NCI-H2029 (cell line): ENCODE measurements around the gene INO80E.
"Not testable (repeated sequence)": the region's sequence is repeated elsewhere in the genome, so short reads cannot be mapped to it uniquely, and the experiment has no call there.

Experiments
- DNase-seq: peaks from one replicate; lab custom pipeline; 2025; lab: John Stamatoyannopoulos, UW

INO80E gene

GRCh38 chr16:29995911-29996765 lies at the start of gene INO80E:
TSS of gene INO80E (plus strand) at chr16:29996241. CDS start at chr16:29996311, 70 bp downstream.
- DNase-seq, result peak; percentile 93

- no peak for DNase-seq
Measured at GRCh38 chr16:29947897-29948296, 48.1 kb upstream of the INO80E start.

- no peak for DNase-seq
Measured at GRCh38 chr16:29950806-29951461, 45.1 kb upstream of the INO80E start.

- DNase-seq, result no peak
Measured at GRCh38 chr16:29951625-29952365, 44.2 kb upstream of the INO80E start.

GRCh38 chr16:29958756-29959155 lies 37.3 kb upstream of the INO80E start:
- DNase-seq, result no peak

GRCh38 chr16:29959293-29959692 lies 36.7 kb upstream of the INO80E start:
- DNase-seq, result no peak

GRCh38 chr16:29959821-29960220 lies 36.2 kb upstream of the INO80E start:
- DNase-seq, result not testable (repeated sequence)

- DNase-seq, result no peak
Measured at GRCh38 chr16:29961127-29961478, 34.9 kb upstream of the INO80E start.

GRCh38 chr16:29961479-29962343 lies 34.3 kb upstream of the INO80E start, which contains the start of gene TMEM219:
TSS of gene TMEM219 (plus strand) at chr16:29962079. CDS start at chr16:29963144, 1,065 bp downstream.
- peak; percentile 77 for DNase-seq

- no peak for DNase-seq
Measured at GRCh38 chr16:29962344-29962994, 33.6 kb upstream of the INO80E start.

GRCh38 chr16:29963021-29963743 lies 32.9 kb upstream of the INO80E start:
- DNase-seq, result no peak

GRCh38 chr16:29968205-29968604 lies 27.8 kb upstream of the INO80E start:
- DNase-seq, result no peak

GRCh38 chr16:29971304-29971703 lies 24.7 kb upstream of the INO80E start:
- DNase-seq, result no peak

GRCh38 chr16:29972500-29972899 lies 23.5 kb upstream of the INO80E start:
- DNase-seq, result no peak

GRCh38 chr16:29972992-29973383 lies 23.1 kb upstream of the INO80E start:
- DNase-seq, result no peak

- peak; percentile 98 for DNase-seq
Measured at GRCh38 chr16:29973384-29974246, 22.4 kb upstream of the INO80E start, which contains the start of gene TAOK2. TSS of gene TAOK2 (plus strand) at chr16:29973868. CDS start at chr16:29977773, 3,905 bp downstream.

GRCh38 chr16:29974291-29975133 lies 21.5 kb upstream of the INO80E start:
- DNase-seq, result no peak

- no peak for DNase-seq
Measured at GRCh38 chr16:29975134-29975538, 20.9 kb upstream of the INO80E start.
